NCI-H446 treated with DMSO at 0.1 percent for 48 hours (cell line): ENCODE results near the gene APRT.
"Not testable (repeated sequence)": the region's sequence is repeated elsewhere in the genome, so short reads cannot be mapped to it uniquely, and the experiment has no call there.

Experiments used
- DNase-seq: peaks from one replicate; lab custom pipeline; 2025; lab: John Stamatoyannopoulos, UW

Gene APRT

DNA sequence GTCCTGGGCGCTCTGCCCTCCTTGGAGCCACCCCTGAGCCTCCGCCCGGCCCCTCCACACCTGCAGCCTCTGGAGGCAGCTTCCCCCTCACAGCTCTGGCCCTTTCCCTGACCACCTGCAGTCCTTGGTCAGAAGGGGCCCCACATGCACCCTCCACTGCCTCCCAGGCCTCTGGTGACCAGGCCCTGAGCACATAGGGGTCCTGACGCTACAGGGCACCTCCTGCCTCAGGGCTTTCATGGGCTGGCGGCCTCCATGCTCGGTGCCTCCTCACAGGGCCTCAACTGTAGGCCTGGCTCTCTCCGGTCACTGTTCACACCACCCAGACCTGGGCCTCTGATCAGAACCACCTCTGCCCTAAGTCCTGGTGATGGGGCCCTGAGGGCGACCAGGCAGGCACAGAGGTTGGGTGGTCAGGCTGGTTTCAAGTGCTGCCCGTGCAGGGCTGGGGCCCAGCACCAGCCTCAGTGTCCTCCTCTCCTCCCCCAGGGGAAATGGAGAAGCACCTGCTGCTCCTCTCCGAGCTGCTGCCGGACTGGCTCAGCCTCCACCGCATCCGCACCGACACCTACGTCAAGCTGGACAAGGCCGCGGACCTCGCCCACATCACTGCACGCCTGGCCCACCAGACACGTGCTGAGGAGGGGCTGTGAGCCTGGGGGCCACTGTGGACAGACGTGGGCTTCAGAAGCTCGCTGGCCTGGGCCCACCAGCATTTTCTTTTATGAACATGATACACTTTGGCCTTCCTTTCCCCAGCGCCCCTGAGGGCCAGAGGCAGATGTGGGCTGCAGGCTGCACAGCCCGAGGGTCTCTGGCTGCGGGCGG lies 3.9 kb downstream of the APRT start:
- no peak for DNase-seq

DNA sequence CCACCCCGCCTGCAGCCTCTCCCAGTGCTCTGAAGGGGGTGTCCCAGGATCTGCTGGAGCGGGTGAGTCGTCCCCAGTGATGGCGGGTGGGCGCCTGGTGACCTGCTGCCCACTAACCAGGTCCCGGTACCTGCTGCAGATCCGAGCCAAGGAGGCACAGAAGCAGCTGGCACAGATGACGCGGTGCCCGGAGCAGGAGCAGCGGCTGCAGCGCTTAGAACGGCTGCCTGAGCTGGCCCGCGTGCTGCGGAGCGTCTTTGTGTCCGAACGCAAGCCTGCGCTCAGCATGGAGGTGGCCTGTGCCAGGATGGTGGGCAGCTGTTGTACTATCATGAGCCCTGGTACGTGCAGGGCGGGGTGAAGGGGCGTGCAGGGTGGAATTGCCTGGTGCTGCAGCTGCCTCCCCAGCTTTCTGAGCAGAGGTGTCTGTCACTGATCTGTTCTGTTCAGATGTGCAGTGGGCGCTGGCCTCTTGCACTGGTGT lies 4.5 kb downstream of the APRT start:
- no peak for DNase-seq

DNA sequence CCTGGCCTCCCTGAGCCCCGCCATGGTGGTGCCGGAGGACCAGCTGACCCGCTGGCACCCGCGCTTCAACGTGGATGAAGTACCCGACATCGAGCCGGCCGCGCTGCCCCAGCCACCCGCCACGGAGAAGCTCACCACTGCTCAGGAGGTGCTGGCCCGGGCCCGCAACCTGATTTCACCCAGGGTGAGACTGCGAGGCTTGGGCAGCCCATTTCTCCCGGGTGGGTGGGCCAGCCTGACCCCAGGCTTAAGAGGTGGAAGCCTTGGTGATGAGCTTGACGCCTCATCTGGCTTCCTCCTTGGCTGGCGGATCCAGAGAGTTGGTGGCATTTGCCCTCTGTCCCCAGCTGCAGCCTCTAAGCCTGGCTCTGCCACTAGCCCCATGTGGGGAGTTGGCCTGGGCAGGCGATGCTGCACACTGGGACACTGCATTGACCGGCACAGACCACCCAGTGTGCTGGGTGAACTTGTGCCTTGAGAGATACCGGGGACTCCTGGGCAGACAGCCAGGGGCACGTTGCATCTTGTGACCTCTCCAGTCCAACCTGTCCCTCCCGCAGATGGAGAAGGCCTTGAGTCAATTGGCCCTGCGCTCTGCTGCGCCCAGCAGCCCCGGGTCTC lies 5.1 kb downstream of the APRT start:
- no peak for DNase-seq

DNA sequence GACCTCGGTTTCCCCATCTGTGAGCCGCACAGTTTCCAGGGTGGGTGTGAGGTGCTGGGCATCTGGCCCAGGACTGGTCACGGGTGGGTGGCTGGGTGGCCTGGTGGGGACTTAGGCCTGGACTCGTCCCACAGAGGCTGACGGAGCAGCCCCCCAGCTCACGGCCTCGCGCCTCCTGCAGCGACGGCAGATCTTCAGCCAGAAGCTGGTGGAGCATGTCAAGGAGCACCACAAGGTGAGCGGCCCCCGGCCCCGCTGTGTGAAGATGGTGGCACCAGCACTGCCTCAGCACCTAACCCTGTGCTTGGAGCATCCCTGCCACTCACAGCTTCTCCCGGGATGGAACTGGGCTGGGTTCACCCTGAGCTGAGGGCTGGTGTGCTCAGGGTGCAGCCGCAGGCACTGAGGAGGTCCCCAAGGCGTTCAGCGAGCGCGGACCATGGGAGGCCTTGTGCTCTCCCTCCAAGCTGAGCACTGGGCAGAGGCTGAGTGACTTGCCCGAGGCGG lies 5.8 kb downstream of the APRT start:
- DNase-seq, result no peak

DNA sequence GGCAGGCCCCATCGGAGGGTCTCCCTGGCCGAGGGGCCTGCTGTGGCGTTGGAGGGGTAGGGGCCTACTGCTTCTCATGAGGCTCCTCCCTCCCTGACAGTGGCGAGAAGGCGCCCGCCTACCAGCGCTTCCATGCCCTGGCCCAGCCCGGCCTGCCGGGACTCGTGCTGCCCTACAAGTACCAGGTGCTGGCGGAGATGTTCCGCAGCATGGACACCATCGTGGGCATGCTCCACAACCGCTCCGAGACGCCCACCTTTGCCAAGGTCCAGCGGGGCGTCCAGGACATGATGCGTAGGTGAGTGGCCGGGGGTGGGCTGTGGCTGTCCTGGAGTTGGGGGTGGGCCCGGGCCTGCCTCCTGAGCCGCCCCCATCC lies 6.4 kb downstream of the APRT start:
- no peak for DNase-seq

DNA sequence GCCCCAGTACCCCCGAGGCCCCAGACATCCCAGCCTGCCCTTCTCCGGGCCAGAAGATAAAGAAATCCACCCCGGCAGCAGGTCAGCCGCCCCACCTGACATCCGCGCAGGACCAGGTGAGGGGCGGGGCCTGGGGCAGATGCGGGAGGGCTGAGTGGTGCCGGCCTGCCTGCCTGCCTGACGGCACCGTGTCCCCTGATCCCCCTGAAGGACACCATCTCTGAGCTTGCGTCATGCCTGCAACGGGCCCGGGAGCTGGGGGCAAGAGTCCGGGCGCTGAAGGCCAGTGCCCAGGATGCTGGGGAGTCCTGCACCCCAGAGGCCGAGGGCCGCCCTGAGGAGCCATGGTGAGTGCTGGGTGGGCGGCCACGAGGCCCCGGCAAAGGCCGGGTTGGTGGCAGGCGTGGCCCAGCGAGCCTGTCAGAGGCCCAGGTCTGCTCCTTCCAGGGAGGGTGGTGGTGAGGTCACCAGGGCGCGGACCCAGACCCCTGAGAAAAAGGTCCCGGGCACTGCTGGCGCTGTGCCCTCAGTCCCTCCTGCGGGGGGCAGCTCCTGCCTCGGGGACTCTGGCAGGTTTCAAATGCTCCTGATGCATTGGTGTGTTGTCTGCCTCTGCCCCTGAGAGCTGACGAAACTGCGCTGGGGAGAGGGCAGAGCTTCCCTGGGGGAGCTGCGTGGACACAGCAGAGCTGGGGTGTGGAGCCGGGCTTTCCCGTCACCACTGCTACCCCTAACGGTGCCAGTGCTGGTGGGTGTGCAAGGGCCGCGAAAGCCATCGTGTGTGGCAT lies 7.0 kb downstream of the APRT start:
- DNase-seq, result no peak

DNA sequence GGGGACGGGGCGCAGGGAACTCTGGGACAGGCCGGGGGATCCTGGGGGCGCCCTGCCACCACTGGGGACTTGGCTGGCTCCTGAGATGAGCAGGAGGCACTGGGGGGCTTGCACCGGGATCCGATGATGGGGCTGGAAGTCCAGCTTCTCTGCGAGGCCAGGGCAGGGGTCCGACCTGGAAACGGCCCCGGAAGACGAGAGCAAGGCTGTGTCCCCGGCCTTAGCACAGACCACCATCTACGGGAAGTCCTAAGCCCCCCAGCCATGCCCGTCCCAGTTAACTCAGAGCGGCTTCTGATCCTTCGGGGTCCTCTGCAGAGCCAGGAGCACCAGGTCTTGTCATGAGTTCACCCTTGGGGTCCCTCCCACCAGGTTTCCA lies 7.6 kb downstream of the APRT start:
- DNase-seq, result no peak

DNA sequence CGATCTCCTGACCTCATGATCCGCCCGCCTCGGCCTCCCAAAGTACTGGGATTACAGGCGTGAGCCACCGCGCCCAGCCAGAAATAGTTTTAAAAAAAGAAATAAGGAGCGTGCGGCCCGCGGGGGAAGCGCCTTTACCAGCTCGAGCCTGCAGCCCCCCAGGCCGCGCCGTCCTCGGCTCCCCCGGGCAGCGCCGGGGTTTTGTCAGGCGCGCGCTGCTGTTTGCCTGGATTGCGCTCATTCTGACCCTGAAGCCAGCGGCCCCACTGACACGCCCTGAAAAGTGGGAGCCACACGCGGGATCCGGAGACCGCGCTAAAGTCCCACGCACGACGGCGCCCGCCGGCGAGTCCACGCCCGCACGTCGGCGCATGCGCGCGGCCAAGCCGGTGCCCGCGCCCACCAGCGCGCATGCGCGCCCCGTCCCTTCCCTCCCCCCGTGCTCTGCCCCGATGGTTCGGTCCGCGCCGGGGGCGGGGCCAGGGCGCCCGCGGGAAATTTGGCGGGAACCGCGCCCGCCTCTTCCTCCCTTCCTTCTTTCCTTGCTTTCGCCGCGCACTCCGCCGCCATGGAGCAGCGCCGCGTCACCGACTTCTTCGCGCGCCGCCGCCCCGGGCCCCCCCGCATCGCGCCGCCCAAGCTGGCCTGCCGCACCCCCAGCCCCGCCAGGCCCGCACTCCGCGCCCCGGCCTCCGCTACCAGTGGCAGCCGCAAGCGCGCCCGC lies 8.3 kb downstream of the APRT start, which contains the start of gene CDT1:
CDT1 (plus strand) TSS at position 526 of the 724 bp plus-strand sequence; CDS start at position 569, 43 bp downstream.
- peak; percentile 29 for DNase-seq

DNA sequence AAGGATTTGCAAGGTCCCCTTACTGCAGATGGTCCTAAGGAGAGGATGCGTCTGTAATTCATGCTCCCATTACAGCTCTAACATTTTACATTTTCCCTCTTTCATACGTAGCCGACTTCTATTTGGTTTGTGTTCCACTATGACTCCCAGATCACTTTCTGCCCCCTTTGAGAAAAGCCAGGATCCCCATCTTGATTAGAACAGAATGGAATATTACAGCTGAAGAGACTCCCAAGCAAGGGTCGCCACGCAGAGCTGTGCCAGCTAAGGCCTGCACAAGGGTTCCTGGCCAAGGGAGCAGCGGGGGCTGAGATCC lies 11.5 kb downstream of the APRT start:
- no peak for DNase-seq

DNA sequence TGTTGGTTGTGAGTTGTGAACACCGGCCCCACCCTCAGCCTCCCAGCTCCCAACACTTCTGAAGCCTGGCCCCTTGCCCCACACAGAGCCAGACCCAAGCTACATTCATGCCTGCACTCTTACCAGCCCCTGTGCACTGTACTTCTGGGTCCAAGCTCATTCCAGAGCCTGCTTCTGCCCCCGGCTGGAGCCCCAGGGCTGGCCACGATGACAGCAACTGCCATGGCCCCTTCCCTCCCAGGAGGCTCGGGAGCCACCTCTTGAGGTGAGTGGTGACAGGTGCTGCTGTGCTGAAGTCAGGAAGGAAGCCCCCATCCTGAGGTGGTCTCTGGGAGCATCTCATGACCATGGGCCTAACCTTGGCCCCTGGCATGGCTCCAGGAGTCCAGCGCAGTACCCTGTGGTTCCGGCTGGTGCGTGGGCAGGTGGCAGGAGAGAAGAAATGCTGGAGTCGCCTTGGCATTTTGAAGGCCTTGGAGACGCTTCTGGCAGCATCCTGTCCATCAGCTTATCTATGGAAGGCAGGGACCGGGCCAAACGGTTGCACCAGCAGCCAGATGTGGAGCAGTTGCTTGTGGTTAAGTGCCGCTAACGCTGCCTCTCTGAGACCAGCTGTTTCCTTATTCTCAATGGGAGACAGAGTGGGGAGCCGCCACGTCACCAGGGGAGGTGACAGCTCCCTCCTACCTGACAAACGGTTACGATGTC lies 12.0 kb downstream of the APRT start:
- DNase-seq, result no peak

DNA sequence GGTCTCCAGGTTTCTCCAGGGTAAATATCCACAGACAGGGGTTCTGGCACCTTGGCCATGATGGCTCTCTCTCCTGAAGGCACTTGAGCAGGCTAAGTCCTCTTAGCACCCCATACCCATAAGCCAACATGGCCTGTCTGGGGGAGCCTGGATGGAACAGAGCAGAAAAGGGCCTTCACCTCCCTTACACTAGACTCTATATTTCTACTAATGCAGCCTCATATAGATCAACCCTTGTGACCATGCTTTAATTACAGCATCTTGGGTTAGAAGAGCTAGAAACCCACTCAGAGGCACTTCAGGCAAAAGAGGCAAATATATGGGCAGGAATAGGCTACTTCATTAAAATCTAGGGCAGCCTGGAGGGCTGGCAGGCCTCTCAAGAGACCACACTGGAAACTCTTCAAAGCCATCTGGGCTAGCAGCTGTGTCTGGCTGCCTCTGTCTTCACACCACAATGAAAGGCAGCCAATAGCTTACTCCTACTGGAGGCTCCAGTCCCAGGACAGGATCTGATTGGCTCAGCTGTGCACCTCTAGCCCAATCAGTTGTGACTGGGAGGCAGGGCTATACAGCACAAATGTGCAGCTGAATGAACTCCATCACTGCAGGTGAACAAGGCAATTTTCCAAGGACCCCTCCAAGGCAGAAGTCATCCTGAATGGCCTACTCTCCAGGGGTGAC lies 12.8 kb downstream of the APRT start:
- DNase-seq, result peak; percentile 62

DNA sequence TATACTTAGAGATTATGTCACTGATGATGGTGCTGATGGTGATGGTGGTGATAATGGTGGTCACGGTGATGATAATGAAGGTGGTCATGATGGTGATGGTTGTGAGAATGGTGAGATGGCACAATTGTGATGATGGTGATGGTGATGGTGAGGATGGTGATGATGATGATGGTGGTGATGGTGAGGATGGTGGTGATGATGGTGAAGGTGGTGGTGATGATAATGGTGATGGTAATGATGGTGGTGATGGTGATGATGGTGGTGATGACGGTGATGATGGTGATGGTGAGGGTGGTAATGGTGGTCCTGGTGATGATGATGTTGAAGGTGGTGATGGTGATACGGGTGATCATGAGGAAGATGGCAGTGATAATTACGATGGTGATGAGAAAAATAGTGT lies 13.7 kb downstream of the APRT start:
- DNase-seq, result no peak

DNA sequence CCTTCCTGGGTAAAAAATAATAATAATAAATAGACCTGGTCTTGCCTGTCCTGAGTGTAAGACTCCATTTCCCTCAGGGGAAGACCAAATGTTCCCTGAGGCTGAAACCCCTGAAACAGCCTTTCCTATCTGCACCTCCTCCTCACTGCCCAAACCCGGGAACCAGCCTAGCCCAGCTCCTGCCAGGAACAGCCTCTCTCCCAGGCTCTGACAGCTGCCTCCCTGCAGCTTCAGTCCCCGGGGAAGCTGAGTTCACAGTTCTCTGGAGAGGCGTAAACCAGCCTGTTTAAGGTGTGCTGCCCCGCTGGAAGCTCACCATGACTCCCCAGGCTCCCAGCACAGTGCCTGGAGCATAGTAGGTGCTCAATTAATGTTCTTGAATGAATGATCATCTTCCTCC lies 15.4 kb downstream of the APRT start:
- DNase-seq, result no peak

DNA sequence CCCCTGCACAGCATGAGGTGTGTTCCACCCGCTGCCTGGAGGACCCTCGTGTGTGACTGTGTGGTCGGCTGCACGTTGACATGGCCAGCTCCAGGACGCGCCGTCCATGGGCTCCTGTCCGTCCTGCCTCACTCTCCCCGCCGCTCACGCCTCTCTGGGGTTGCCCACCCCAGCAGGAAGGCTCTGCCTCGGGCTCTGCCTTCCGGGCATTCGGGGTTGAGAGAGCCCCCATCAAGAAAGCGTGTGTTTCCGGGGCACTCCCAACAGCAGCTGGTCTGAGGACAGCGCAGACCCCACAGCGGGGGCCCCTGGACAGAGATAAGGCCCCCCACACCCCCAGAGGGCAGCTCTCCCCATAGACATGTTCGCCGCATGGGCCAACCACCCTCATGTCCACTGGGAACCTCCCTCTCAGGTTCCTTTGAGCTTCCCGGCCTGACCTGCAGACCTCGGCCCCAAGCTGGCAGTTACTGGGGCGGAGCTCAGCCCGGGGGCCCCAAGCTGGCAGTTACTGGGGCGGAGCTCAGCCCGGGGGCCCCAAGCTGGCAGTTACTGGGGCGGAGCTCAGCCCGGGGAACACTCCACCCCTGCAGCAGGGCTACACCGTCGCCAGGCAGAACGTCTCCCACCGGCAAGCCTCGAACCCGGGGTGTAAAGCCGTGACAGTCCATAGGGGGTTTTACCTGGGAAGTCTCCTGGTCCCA lies 18.3 kb downstream of the APRT start:
- no peak for DNase-seq

DNA sequence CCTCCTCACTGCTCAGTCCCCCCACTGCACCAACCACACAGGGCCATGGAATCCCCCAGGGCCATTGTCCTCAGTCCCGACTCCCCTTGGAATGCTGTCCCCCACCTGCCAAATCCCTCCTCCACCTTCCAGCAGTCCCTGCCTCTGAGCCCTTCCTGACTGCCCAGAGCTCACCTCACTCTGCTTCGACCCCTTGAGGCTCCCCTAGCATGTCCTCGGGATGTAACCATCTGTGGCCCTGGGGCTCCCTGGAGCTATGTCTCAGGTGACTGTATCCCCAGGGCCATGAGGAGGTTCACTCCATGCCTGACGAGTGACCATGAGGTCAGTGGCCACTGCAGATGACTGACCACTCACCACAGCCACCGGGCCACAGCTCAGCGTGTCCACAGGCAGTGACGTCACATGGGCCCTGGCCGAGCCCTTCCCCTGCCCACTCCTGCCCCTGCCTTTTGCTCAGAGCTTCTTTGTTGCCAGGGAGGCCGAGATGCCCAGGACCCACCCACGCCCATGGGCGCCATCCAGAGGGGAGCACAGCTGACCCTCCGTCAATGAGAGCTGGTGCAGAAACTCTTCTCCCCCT lies 19.0 kb downstream of the APRT start:
- no peak for DNase-seq

DNA sequence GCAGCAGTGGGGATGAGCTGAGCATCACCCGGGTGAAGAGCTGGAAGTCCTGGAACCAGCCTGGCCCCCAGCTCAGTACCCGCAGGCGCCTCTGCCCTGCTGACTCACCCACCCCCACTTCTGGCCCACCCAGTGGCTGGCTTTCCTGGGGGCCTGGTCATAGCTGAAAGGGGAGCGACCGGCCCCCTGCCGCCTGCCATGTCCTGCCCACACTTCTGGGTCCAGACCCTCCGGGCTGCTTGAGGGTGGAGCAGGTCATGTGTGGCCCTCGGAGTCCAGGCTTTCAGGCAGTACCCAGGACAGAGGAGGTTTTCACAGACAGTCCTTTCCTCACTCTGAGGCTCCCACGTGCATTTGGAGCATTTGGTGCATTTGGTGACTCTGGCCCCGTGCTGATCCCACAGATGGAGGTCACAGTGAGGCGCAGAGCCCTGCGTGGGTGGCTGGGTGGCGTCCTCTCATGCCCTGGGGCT lies 19.6 kb downstream of the APRT start:
- DNase-seq, result no peak

DNA sequence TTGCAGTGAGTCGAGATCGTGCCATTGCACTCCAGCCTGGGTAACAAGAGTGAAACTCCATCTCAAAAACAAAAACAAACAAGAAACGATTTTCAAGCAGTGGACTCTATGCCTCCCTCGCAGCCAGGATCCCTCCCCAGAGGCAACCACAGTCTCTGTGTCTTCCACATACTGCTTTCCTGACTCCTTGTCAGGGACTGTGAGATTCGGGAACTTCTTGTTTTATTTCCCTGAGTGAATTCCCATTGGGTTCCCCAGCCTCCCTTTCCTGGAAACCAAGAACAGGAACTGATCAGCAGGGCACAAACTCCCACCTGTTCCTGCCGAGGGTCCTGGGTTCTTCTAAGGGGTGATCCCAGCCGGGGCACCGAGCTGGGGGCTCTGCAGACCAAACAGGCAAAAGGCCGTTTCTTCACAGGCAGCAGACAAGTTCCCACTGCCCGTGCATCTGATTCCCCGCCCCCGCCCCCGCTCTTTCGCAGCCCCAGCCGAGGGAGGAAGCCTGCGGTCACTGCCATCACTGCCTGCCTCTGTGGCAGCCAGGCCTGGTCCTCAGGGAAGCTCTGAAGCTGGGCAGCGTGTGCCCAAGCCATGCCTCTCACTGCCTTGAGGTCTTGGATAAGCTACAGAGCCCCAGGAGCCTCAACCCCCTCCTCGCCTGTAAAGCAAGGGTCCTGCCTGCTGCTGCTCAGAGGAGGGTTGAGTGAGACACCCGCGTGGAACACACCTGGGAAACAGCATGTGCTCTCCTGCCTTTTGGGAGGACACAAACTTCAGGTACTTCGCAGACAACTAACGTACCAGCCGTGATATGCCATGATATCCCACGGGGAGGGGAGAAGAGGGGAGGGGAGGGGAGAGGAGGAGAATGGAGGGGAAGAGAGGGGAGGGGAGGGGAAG lies 21.2 kb downstream of the APRT start:
- DNase-seq, result no peak

DNA sequence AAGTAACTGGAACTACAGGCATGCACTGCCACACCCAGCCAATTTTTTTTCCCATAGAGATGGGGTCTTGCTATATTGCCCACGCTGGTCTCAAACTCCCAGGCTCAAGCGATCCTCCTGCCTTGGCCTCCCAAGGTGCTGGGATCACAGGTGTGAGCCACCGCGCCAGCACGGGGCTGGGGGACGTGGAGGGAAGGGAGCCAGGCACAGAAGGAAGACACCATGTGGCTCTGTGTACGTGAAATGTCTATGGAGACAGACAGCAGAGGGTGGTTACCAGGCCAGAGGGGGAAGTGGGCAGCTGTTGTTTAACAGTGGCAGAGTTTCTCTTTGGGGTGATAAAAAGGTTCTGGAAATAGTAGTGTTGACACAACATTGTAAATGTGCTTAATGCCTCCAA lies 22.1 kb downstream of the APRT start:
- no peak for DNase-seq

DNA sequence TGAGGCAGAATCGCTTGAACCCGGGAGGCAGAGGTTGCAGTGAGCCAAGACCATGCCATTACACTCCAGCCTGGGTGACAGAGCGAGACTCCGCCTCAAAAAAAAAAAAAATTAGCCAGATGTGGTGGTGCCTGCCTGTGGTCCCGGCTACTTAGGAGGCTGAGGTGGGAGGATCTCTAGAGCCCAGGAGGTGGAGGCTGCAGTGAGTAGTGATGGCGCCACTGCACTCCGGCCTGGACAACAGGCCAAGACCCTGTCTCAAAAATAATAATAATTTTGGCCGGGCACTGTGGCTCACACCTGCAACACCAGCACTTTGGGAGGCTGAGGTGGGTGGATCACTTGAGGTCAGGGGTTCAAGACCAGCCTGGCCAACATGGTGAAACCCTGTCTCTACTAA lies 23.0 kb downstream of the APRT start:
- DNase-seq, result not testable (repeated sequence)
